Measurements from ENCODE around the gene FCAR.
"Not testable (repeated sequence)": the region's sequence is repeated elsewhere in the genome, so short reads cannot be mapped to it uniquely, and the experiment has no call there.

Gene FCAR

GRCh38 chr19:54873990-54874389 is at the start of gene FCAR:
FCAR (plus strand) TSS chr19:54874235; CDS start chr19:54874290, 55 bp downstream.
- no peak for DNase-seq (ENCODE audit: low spot score)

- DNase-seq (ENCODE audit: low spot score), result not testable (repeated sequence)
Observed at GRCh38 chr19:54824416-54824815, 49.6 kb upstream of the FCAR start.

- DNase-seq (ENCODE audit: low spot score), result not testable (repeated sequence)
Observed at GRCh38 chr19:54825326-54825725, 48.7 kb upstream of the FCAR start.

GRCh38 chr19:54828064-54828463 is 46.0 kb upstream of the FCAR start:
- not testable (repeated sequence) for DNase-seq (ENCODE audit: low spot score)

DNA sequence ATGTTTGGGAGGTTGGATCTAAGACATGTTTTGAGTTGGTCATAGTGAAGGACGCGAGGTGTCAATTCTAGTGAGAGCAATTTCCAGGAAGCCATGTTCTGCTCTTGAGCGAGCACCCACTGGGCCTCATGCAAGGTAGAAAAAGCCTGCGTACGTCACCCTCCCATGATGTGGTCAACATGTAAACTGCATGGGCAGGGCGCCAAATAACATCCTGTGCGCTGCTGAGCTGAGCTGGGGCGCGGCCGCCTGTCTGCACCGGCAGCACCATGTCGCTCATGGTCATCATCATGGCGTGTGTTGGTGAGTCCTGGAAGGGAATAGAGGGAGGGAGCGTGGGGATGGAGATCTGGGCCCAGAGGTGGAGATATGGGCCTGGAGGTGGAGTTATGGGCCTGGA is 41.5 kb upstream of the FCAR start, which contains the start of gene KIR2DS4:
Gene KIR2DS4, plus strand, starts transcription at position 181 of the 400 bp plus-strand sequence.
- DNase-seq (ENCODE audit: low spot score), result not testable (repeated sequence)

DNA sequence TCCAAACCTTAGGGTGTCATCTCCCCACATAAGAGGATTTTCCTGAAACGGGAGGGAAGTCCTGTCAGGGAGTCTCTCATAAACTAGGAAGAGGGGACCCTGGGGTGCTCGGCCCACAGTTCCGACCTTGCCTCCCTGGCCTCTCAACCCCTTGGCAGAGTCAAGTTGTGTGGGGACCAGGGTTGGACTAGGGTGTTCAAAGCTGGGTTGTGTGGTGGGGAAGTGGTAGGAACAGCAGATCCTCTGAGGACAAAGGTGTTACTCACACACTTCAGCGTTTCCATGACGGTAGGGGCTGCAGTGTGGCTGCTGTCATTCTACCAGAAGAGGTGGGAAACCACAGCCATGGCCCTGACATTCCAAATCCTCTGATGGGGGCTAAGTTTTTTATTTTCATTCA is 38.9 kb upstream of the FCAR start:
- not testable (repeated sequence) for DNase-seq (ENCODE audit: low spot score)

DNA sequence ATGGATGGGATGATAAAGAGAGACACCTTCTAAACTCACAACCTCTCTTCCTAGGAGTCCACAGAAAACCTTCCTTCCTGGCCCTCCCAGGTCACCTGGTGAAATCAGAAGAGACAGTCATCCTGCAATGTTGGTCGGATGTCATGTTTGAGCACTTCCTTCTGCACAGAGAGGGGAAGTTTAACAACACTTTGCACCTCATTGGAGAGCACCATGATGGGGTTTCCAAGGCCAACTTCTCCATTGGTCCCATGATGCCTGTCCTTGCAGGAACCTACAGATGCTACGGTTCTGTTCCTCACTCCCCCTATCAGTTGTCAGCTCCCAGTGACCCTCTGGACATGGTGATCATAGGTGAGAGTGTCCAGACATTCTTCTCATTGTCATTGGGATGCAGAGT is 36.5 kb upstream of the FCAR start:
- not testable (repeated sequence) for DNase-seq (ENCODE audit: low spot score)

DNA sequence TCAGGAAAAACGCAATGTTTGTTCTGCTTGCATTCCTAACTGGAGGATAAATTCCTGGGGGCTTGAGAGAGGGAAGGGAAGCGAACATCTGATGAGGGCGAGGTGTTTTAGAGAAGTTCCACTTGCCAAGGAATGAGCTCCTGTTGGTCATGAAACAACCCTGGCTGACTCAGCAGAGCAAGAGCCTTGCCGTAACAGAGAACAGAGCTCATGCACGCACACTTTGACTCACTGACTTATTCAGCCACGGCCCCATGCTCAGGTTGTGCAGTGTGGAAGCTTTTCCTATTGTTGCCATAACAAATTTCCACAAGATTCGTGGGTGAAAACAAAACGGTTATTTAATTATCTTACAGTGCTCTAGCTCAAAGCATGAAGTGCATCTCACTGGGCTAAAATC is 30.9 kb upstream of the FCAR start:
- not testable (repeated sequence) for DNase-seq (ENCODE audit: low spot score)

GRCh38 chr19:54850061-54850640 is 23.9 kb upstream of the FCAR start, which contains the start of gene KIR3DL2:
KIR3DL2 (plus strand) TSS chr19:54850443; CDS start chr19:54850476, 33 bp downstream.
- DNase-seq (ENCODE audit: low spot score), result not testable (repeated sequence)

- DNase-seq (ENCODE audit: low spot score), result no peak
Observed at GRCh38 chr19:54850930-54851329, 23.1 kb upstream of the FCAR start.

DNA sequence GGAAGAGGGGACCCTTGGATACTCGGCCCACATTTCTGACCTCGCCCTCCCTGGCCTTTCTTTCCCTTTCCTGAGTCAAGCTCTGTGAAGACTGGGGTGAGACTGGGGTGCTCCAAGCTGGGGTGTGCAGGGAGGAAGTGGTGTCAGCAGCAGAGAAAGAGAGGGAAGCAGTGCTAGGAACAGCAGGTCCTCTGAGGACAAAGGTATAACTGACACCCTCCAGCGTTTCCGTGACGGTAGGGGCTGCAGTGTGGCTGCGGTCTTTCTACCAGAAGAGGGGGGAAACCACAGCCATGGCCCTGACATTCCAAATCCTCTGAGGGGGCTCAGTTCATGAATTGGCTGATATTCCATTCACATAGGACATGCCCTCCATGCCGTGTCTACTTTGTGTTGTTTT is 22.7 kb upstream of the FCAR start:
- DNase-seq (ENCODE audit: low spot score), result no peak

GRCh38 chr19:54855241-54855640 is 18.8 kb upstream of the FCAR start:
- DNase-seq (ENCODE audit: low spot score), result not testable (repeated sequence)

GRCh38 chr19:54858476-54858875 is 15.6 kb upstream of the FCAR start:
- DNase-seq (ENCODE audit: low spot score), result not testable (repeated sequence)

DNA sequence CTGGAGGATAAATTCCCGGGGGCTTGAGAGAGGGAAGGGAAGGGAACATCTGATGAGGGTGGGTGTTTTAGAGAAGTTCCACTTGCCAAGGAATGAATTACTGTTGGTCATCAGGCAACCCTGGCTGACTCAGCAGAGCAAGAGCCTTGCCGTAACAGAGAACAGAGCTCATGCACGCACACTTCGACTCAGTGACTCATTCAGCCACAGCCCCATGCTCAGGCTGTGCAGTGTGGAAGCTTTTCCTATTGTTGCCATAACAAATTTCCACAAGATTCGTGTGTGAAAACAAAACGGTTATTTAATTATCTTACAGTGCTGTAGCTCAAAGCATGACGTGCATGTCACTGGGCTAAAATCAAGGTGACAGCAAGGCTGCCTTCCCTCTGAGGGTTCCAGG is 14.6 kb upstream of the FCAR start:
- not testable (repeated sequence) for DNase-seq (ENCODE audit: low spot score)

GRCh38 chr19:54863459-54863858 is 10.6 kb upstream of the FCAR start:
- DNase-seq (ENCODE audit: low spot score), result not testable (repeated sequence)

DNA sequence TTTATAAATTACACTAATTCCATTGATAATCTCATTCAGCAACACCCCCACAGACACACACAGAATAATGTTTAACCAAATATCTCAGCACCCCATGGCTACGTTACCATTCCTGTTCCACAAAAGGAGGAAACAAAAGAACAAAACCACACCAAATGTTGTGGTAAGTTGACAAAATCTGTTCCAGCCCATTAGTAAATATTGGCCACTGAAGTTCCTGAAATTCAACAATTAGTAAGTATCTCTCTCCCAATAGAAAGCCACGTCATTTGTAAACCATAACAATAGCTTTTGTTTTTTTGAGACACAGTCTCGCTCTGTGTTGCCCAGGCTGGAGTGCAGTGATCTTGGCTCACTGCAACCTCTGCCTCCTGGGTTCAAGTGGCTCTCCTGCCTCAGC is 2.3 kb upstream of the FCAR start:
- no peak for DNase-seq (ENCODE audit: low spot score)

- DNase-seq (ENCODE audit: low spot score), result no peak
Observed at GRCh38 chr19:54875506-54875905, 1.5 kb downstream of the FCAR start.

DNA sequence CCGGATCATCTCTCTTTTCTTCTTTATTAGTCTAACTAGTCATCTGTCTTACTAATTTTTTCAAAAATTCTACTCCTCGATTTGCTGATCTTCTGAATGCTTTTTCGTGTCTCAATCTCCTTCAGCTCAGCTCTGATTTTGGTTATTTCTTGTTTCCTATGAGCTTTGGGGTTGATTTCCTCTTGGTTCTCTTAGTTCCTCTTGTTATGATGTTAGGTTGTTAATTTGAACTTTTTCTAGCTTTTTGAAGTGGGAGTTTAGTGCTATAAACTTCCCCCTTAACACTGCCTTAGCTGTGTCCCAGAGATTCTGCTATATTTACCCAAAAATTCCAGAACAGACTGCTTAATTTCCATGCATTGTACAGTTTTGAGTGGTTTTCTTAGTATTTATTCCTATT is 3.4 kb downstream of the FCAR start:
- no peak for DNase-seq (ENCODE audit: low spot score)

GRCh38 chr19:54881884-54882283 is 7.8 kb downstream of the FCAR start:
- DNase-seq (ENCODE audit: low spot score), result no peak

GRCh38 chr19:54882758-54883157 is 8.7 kb downstream of the FCAR start:
- DNase-seq (ENCODE audit: low spot score), result no peak

GRCh38 chr19:54883228-54883627 is 9.2 kb downstream of the FCAR start:
- no peak for DNase-seq (ENCODE audit: low spot score)

GRCh38 chr19:54888239-54888638 is 14.2 kb downstream of the FCAR start:
- DNase-seq (ENCODE audit: low spot score), result no peak

DNA sequence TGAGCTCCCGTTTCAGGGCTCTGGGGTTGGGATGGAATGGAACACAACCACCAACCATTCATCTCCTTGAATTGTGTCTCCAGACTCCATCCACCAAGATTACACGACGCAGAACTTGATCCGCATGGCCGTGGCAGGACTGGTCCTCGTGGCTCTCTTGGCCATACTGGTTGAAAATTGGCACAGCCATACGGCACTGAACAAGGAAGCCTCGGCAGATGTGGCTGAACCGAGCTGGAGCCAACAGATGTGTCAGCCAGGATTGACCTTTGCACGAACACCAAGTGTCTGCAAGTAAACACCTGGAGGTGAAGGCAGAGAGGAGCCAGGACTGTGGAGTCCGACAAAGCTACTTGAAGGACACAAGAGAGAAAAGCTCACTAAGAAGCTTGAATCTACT is 15.5 kb downstream of the FCAR start:
- no peak for DNase-seq (ENCODE audit: low spot score)

DNA sequence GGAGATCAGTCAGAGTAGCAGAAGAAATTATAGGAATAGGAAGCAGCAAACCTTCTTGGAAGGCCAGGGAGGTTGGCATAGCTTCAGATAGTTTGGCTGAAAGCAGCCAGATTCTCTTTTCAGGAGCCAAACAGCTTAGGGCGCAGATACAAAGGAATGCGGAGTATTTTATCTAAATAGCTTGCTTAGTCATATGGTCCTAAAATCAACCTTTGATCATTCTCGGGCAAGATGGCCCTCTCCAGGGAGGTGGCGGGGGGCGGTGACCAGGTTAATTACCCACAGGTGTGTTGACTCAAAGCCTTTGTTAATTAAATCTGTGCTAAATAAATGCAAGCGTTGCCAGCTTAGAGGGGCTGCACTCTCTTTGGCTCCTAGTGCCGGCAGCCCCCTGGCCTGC is 19.4 kb downstream of the FCAR start:
- DNase-seq (ENCODE audit: low spot score), result no peak
